Brain microvascular endothelial cell (primary cell): ENCODE results near the gene ERV3-1.
"Not testable (repeated sequence)": the region's sequence is repeated elsewhere in the genome, so short reads cannot be mapped to it uniquely, and the experiment has no call there.

Experiments
- DNase-seq: peaks from one replicate; pipeline ENCODE4 v3.0.0-alpha.2; 2020
- H3K27ac ChIP-seq: fragments of 250-450 bp; sonication (Bioruptor Pico); 2 replicates; pipeline ENCODE4 v1.5.1; 2020; ENCODE audit warnings: mild to moderate bottlenecking, moderate library complexity
- H3K27me3 ChIP-seq: fragments of 250-450 bp; sonication (Bioruptor Pico); replicated peaks from 2 replicates; pipeline ENCODE4 v1.5.1; 2020; ENCODE audit warnings: mild to moderate bottlenecking
- H3K36me3 ChIP-seq: fragments of 250-450 bp; sonication (Bioruptor Pico); replicated peaks from 2 replicates; pipeline ENCODE4 v1.5.1; 2020; ENCODE audit warnings: mild to moderate bottlenecking
- H3K4me3 ChIP-seq: 2 replicates; pipeline ENCODE4 v1.5.1; 2011; ENCODE audit warnings: low read depth, mild to moderate bottlenecking, control low read depth, low read length, moderate library complexity
- CTCF ChIP-seq: IDR thresholded peaks from 2 replicates; pipeline ENCODE4 v1.5.1; 2011; ENCODE audit warnings: low read depth, mild to moderate bottlenecking, moderate library complexity, low read length, control low read depth, inconsistent platforms; ENCODE audit errors: missing control alignments
- in situ Hi-C: cut with HindIII; loops from 2 replicates; pipeline ENCODE4 v1.10.0; 2017; ENCODE audit warnings: low sequenced_read_pairs, low pct_ligation_motif_present

Gene ERV3-1

GRCh38 chr7:64947252-64948000 is 59.1 kb downstream of the ERV3-1 start:
- in situ Hi-C loops, result no loop called here
- no peak for TF ChIP-seq CTCF
- Histone ChIP-seq H3K4me3 (peak overlapping the region; percentile 34), H3K27me3 (peaks cover 13% of the 10 kb centered on the region), H3K36me3 (no peaks in the 10 kb centered on the region), H3K27ac (no peak overlapping the region)
- no peak for DNase-seq

- Histone ChIP-seq H3K36me3 (no peaks in the 10 kb centered on the region), H3K4me3 (no peak overlapping the region), H3K27me3 (peaks cover 13% of the 10 kb centered on the region), H3K27ac (no peak overlapping the region)
- in situ Hi-C loops, result no loop called here
- TF ChIP-seq CTCF, result peak; percentile 49
- no peak for DNase-seq
These were observed 59.7 kb downstream of the ERV3-1 start for GRCh38 chr7:64946772-64947171.

GRCh38 chr7:64945503-64946175 is 60.8 kb downstream of the ERV3-1 start:
- peaks cover 13% of the 10 kb centered on the region for H3K27me3 ChIP-seq
- TF ChIP-seq CTCF, result no peak
- in situ Hi-C loops, result no loop called here
- H3K4me3 ChIP-seq, result no peak overlapping the region
- no peak for DNase-seq
- no peak overlapping the region for H3K27ac ChIP-seq
- H3K36me3 ChIP-seq, result no peaks in the 10 kb centered on the region

- peaks cover 13% of the 10 kb centered on the region for H3K27me3 ChIP-seq
- H3K27ac ChIP-seq, in situ Hi-C loops, H3K4me3 ChIP-seq, DNase-seq, H3K36me3 ChIP-seq: not testable (repeated sequence)
These were observed 61.6 kb downstream of the ERV3-1 start for GRCh38 chr7:64944667-64945502.
